GM21529 (cell line): ENCODE data around the gene DDR2.
A peak's percentile ranks its signal among the peaks of the same experiment; 100 is the strongest.
"Not testable (repeated sequence)": the region's sequence is repeated elsewhere in the genome, so short reads cannot be mapped to it uniquely, and the experiment has no call there.

Experiments used
- ATAC-seq: cut with Tn5 transposase; IDR thresholded peaks from one replicate; pipeline ENCODE4 v1.9.1; 2021; ENCODE audit not compliant: unreplicated experiment

Gene DDR2

GRCh38 chr1:162719678-162720077, 87.4 kb downstream of the DDR2 start:
- ATAC-seq: no peak

- ATAC-seq: no peak
These were observed 88.7 kb downstream of the DDR2 start for GRCh38 chr1:162720996-162721395.

- ATAC-seq: no peak
These were observed 89.2 kb downstream of the DDR2 start for GRCh38 chr1:162721471-162721870.

- ATAC-seq: no peak
These were observed 89.8 kb downstream of the DDR2 start for GRCh38 chr1:162722036-162722435.

- no peak for ATAC-seq
These were observed 92.4 kb downstream of the DDR2 start for GRCh38 chr1:162724583-162725120.

- no peak for ATAC-seq
These were observed 93.1 kb downstream of the DDR2 start for GRCh38 chr1:162725301-162725837.

GRCh38 chr1:162726555-162726954, 94.3 kb downstream of the DDR2 start:
- ATAC-seq: no peak

- ATAC-seq: not testable (repeated sequence)
These were observed 95.2 kb downstream of the DDR2 start for GRCh38 chr1:162727493-162727892.

GRCh38 chr1:162728573-162728972, 96.3 kb downstream of the DDR2 start:
- no peak for ATAC-seq

GRCh38 chr1:162729195-162729774, 97.0 kb downstream of the DDR2 start:
- ATAC-seq: not testable (repeated sequence)

GRCh38 chr1:162732094-162732493, 99.8 kb downstream of the DDR2 start:
- ATAC-seq: no peak

GRCh38 chr1:162732566-162733335, 100.5 kb downstream of the DDR2 start:
- ATAC-seq: no peak

- ATAC-seq: no peak
These were observed 101.0 kb downstream of the DDR2 start for GRCh38 chr1:162733336-162733590.

- no peak for ATAC-seq
These were observed 101.8 kb downstream of the DDR2 start for GRCh38 chr1:162734047-162734446.

- ATAC-seq: no peak
These were observed 103.9 kb downstream of the DDR2 start for GRCh38 chr1:162736184-162736583.

GRCh38 chr1:162736633-162737067, 104.4 kb downstream of the DDR2 start:
- ATAC-seq: peak; percentile 94

- ATAC-seq: no peak
These were observed 108.5 kb downstream of the DDR2 start for GRCh38 chr1:162740755-162741154.

- ATAC-seq: no peak
These were observed 109.3 kb downstream of the DDR2 start for GRCh38 chr1:162741574-162741973.

GRCh38 chr1:162746264-162746942, 114.1 kb downstream of the DDR2 start:
- not testable (repeated sequence) for ATAC-seq

- ATAC-seq: no peak
These were observed 120.9 kb downstream of the DDR2 start for GRCh38 chr1:162753001-162753658.

- ATAC-seq: no peak
These were observed 121.8 kb downstream of the DDR2 start for GRCh38 chr1:162753998-162754585.
